MCF 10A (cell line): ENCODE results near the gene ARHGAP33. TPM values are rescaled to one million over a fixed set of nuclear protein-coding genes. Genes with fewer than 3 reads are reported as not detected.

Experiments used
- BruUV-seq: library from RNA; stranded (reverse); fragments of 400-500 nt; replicated peaks from 2 replicates; lab custom pipeline; 2021; lab: Mats Ljungman, UMichigan
- CTCF ChIA-PET: fragments of 300-600 bp; sonication (Branson Sonifier 250); formaldehyde crosslinking; extraction: SDS; loops from one replicate; lab custom pipeline; 2021; ENCODE audit warnings: antibody characterized with exemption, inconsistent platforms; lab: Yijun Ruan, JAX
- POLR2A ChIA-PET: fragments of 300-600, 350-650 bp; sonication (Branson Sonifier 250); formaldehyde crosslinking; extraction: SDS; loops from one replicate; lab custom pipeline; 2020; ENCODE audit warnings: antibody characterized with exemption, inconsistent platforms; lab: Yijun Ruan, JAX
- DNase-seq: peaks from one replicate; pipeline ENCODE4 v3.0.0-alpha.2; 2018; ENCODE audit not compliant: unreplicated experiment
- H3K27ac Mint-ChIP-seq: one replicate; pipeline ENCODE4 v1.8.0; 2022; ENCODE audit warnings: mild to moderate bottlenecking, low read depth, mixed read lengths; ENCODE audit not compliant: unreplicated experiment
- H3K27me3 Mint-ChIP-seq: one replicate; pipeline ENCODE4 v1.8.0; 2022; ENCODE audit warnings: mixed read lengths; ENCODE audit not compliant: insufficient read depth, unreplicated experiment
- H3K36me3 Mint-ChIP-seq: one replicate; pipeline ENCODE4 v1.8.0; 2022; ENCODE audit warnings: mild to moderate bottlenecking, moderate library complexity, mixed read lengths; ENCODE audit not compliant: insufficient read depth, unreplicated experiment
- H3K4me1 Mint-ChIP-seq: one replicate; pipeline ENCODE4 v1.8.0; 2022; ENCODE audit warnings: mixed read lengths; ENCODE audit not compliant: insufficient read depth, unreplicated experiment
- H3K4me3 Mint-ChIP-seq: one replicate; pipeline ENCODE4 v1.8.0; 2022; ENCODE audit warnings: mild to moderate bottlenecking, moderate library complexity, mixed read lengths; ENCODE audit not compliant: unreplicated experiment
- H3K9me3 Mint-ChIP-seq: one replicate; pipeline ENCODE4 v1.8.0; 2022; ENCODE audit warnings: mixed read lengths; ENCODE audit not compliant: unreplicated experiment
- CTCF ChIP-seq: fragments of 200-600 bp; IDR thresholded peaks from one replicate; pipeline ENCODE4 v1.8.0; 2022; ENCODE audit warnings: antibody characterized with exemption, mild to moderate bottlenecking; ENCODE audit not compliant: unreplicated experiment
- intact Hi-C: fragments of 100-400 bp; cut with micrococcal nuclease; formaldehyde crosslinking; loops from 2 replicates; pipeline ENCODE4 v1.14.1; 2022
- total RNA-seq: library from RNA; stranded (reverse); gene quantifications from 2 replicates; pipeline ENCODE4 v1.2.3, GENCODE V29; 2022

The ARHGAP33 gene
- total RNA-seq, 1 experiment from 2014 or later: 5.4 TPM

GRCh38 chr19:35756377-35757230 is 18.8 kb upstream of the ARHGAP33 start, which contains the start of gene HSPB6:
Gene HSPB6, minus strand, starts transcription at chr19:35757029. Its CDS starts 21 bp downstream, at chr19:35757008.
- H3K36me3 Mint-ChIP-seq: peaks cover 28% of the 10 kb centered on the region
- DNase-seq: no peak
- peak within 1 kb of the TSS; percentile 99 for H3K27ac Mint-ChIP-seq
- H3K4me3 Mint-ChIP-seq: peak within 1 kb of the TSS; percentile 97
- H3K9me3 Mint-ChIP-seq: no peaks in the 10 kb centered on the region
- H3K27me3 Mint-ChIP-seq: no peaks in the 10 kb centered on the region
- ChIA-PET POLR2A (interaction anchor here (0.6 to 1.1 kb wide), 2 partner anchors 8 kb away, joined by 3 to 8 read pairs; partner anchors contain the start of gene LIN37), CTCF (no interaction called here)
- H3K4me1 Mint-ChIP-seq: peaks cover 8% of the 10 kb centered on the region
- intact Hi-C loops: loop anchor here (1.0 kb wide), 1 partner anchor 8 kb away; the partner anchor contains the start of gene LIN37
- no peak for TF ChIP-seq CTCF
- BruUV-seq: no TSS peak

- intact Hi-C loops: loop anchor here (1.0 kb wide), 1 partner anchor 9 kb away; the partner anchor contains the start of gene LIN37
- no peaks in the 10 kb centered on the region for H3K27me3 Mint-ChIP-seq
- no TSS peak for BruUV-seq
- H3K9me3 Mint-ChIP-seq: no peaks in the 10 kb centered on the region
- CTCF ChIA-PET: no interaction called here
- H3K4me1 Mint-ChIP-seq: peaks cover 8% of the 10 kb centered on the region
- TF ChIP-seq CTCF: no peak
- POLR2A ChIA-PET: interaction anchor here (1.1 kb wide), 1 partner anchor 9 kb away, joined by 8 read pairs; the partner anchor contains the start of gene LIN37
- DNase-seq: no peak
- H3K4me3 Mint-ChIP-seq: peak overlapping the region; percentile 97
- H3K27ac Mint-ChIP-seq: peak overlapping the region; percentile 99
- H3K36me3 Mint-ChIP-seq: peaks cover 35% of the 10 kb centered on the region
Measured at GRCh38 chr19:35757231-35757748, 18.1 kb upstream of the ARHGAP33 start.

- Mint-ChIP-seq H3K27me3 (no peaks in the 10 kb centered on the region), H3K27ac (peak within 1 kb of the TSS; percentile 99), H3K9me3 (no peaks in the 10 kb centered on the region), H3K36me3 (peaks cover 40% of the 10 kb centered on the region), H3K4me1 (peaks cover 8% of the 10 kb centered on the region), H3K4me3 (peak within 1 kb of the TSS; percentile 97)
- TF ChIP-seq CTCF: no peak
- intact Hi-C loops: loop anchor here (1.0 kb wide), 1 partner anchor 10 kb away; the partner anchor contains the start of gene LIN37
- CTCF ChIA-PET: no interaction called here
- DNase-seq: peak; percentile 99
- BruUV-seq: TSS peak; percentile 74
- POLR2A ChIA-PET: interaction anchor here (0.7 to 1.1 kb wide), 4 partner anchors 10 to 1068 kb away, joined by 3 to 8 read pairs (median 3); partner anchors contain the start of gene LIN37
Measured at GRCh38 chr19:35757749-35758608, 17.4 kb upstream of the ARHGAP33 start, which contains the start of gene PROSER3. Gene PROSER3, plus strand, starts transcription at chr19:35758176. Its CDS starts 40 bp downstream, at chr19:35758216.
